NCI-H1436 (cell line): ENCODE measurements around the gene EEF1E1.

Experiments used
- DNase-seq: peaks from one replicate; lab custom pipeline; 2025; lab: John Stamatoyannopoulos, UW

EEF1E1 gene

DNA sequence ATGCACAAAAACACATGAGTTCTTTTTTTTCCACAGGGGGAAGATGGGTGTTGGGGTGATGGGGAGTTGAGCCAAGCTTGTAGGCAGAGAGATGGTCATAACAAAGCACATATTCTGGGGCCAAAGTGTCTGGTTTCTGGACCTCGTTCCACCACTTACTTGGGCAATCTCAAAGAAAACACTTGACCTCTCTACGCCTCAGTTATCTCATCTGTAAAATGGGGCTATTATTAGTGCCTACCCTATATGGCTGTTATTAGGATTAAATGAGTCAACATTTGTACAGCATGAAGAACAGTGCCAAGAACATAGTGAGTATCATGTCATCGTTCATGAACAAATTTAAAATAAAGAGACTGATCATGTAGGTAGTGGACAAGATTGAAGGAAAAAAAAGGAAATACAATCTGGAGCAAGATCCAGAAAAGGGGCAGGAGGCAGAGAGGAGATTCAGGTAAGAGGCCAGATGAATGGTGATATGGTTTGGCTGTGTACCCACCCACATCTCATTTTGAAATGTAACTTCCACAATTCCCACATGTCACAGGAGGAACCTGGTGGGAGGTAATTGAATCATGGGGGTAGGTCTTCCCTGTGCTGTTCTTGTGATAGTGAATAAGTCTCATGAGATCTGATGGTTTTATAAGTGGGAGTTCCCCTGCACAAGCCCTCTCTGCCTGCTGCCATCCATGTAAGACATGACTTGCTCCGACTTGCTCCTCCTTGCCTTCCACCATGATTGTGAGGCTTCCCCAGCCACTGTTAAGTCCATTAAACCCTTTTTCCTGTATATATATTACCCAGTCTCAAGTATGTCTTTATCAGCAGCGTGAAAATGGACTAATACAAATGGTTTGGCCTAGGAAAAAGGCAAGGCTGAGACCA lies 14.2 kb downstream of the EEF1E1 start:
- no peak for DNase-seq

- no peak for DNase-seq
Measured at GRCh38 chr6:8086755-8087306, 15.5 kb downstream of the EEF1E1 start.

GRCh38 chr6:8085053-8085511 lies 17.3 kb downstream of the EEF1E1 start:
- no peak for DNase-seq

- no peak for DNase-seq
Measured at GRCh38 chr6:8084586-8084985, 17.8 kb downstream of the EEF1E1 start.

- DNase-seq: peak; percentile 7
Measured at GRCh38 chr6:8082954-8083858, 19.1 kb downstream of the EEF1E1 start.

- DNase-seq: no peak
Measured at GRCh38 chr6:8082572-8082953, 19.8 kb downstream of the EEF1E1 start.

- no peak for DNase-seq
Measured at GRCh38 chr6:8080362-8081151, 21.8 kb downstream of the EEF1E1 start.

DNA sequence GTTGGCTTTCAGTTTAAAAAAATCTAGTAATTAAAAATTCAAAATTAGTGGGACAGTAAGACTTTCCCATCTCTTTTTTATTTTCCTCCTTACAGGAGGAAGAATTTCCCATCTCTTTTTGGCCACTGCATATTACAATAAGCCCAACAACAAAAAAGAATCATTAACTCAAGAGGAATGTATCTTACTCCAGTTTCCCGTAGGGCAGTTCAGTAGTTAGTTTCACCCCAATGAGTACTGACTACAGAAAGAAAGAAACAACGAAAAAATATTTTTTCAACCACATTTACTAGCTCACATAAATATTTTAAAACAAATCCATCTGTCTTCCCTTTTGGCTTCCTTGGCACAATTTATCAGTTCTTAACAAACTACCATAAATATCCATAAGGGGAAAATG lies 23.2 kb downstream of the EEF1E1 start:
- DNase-seq: no peak

DNA sequence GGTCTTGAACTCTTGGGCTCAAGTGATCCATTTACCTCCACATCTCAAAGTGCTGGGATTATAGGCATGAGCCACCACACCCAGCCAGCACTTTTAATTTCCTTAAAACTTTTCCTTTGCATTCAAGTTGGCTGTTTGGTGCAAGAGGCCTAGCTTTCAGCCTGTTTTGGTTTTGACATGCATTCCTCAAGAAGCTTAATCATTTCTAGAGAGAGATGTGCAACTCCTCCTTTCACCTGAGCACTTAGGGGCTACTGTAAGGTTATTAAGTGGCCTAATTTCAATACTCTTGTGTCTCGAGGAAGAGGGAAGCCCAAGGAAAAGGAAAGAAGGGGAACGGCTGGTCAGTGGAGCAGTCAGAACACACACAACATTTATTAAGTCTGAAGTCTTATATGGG lies 24.4 kb downstream of the EEF1E1 start:
- DNase-seq: no peak

- DNase-seq: no peak
Measured at GRCh38 chr6:8075704-8076103, 26.6 kb downstream of the EEF1E1 start.

DNA sequence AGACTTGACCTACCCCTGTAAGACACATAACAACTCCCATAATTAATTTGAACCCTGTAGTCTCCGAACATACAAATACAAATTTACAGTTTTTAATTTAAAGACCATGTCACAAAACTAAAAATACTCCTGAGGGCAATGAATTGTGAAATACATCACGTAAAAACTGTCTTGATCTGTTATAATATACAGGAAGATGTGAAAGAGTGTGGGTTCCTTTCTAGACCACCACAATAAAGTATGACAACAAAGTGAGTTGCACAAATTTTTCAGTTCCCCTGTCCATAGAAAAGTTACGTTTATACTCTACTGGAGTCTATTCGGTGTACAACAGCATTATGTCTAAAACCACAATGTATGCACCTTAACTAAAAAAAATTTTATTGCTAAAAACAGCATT lies 27.2 kb downstream of the EEF1E1 start:
- DNase-seq: no peak

DNA sequence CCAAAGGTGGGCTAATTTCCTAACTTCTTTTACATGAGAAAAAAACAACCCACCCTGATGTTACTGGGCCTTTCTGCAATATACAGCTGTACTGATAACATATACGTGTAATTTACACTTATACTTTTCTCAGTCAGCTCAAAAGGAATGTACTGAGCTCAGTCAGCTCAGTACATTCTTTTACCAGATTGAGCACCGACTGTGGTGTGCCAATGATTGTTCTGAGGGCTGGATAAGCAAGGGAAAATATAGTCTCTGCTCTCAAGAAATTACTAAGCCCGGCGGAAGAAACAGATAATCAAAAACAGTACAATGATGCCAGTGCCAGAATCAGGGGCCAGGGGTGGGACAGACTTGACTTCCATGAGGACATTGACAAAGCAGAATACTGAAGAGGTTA lies 28.1 kb downstream of the EEF1E1 start:
- DNase-seq: no peak

DNA sequence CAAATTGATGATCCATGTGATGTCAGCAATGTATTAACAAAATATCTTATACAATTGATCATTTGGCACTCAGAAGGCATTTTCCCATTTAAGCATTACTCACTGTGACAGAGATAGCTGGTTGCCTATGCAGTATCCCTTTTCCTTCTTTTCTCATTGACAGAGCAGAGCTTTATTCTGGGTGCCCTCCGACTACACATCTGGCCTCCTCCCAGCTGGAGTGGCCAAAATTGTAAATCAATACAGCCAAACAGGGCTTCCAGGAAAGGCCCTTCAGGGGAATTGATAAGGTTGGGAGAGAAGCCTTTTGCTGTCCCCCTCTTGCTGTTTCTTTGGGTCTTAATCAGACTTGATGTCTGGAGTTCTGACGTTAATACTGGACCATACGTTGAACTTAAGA lies 28.6 kb downstream of the EEF1E1 start:
- DNase-seq: no peak

DNA sequence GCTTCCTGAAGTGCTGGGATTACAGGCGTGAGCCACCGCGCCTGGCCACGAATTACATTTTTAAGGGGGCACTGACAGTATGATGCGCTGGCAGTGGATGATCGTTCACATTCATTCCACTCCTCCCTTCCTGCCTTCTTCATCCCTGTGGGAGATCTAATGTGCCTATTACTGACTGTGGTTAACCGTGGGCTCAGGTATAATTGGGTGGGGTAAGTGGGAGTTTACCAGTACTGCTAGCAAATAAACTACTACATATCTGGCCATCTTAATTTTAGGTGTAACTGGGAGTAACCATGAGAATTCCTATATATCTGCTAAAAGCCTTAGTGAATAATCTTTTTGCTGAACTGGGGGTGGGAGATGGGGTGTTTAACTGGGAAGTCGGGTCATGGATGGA lies 31.6 kb downstream of the EEF1E1 start:
- no peak for DNase-seq

- no peak for DNase-seq
Measured at GRCh38 chr6:8069631-8070284, 32.6 kb downstream of the EEF1E1 start.

GRCh38 chr6:8069151-8069550 lies 33.2 kb downstream of the EEF1E1 start:
- no peak for DNase-seq

DNA sequence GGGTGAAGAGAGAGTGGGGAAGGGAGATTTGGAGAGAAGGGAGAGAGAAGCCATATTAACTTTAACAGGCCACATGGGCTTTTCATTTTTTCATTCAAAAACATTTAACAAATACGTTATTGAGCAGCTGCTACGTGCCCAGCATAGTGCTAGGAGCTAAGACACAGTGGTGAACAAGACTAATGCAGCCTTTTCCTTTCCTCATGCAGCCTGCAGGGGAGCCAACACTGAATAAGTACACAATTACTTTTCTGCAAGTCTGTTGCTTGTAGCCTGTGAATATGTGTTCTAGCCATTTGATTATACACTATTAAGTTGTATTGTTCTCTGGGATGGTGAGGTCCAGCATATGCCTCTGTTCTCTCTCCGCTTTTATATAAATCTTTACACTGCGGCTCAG lies 36.2 kb downstream of the EEF1E1 start:
- no peak for DNase-seq

DNA sequence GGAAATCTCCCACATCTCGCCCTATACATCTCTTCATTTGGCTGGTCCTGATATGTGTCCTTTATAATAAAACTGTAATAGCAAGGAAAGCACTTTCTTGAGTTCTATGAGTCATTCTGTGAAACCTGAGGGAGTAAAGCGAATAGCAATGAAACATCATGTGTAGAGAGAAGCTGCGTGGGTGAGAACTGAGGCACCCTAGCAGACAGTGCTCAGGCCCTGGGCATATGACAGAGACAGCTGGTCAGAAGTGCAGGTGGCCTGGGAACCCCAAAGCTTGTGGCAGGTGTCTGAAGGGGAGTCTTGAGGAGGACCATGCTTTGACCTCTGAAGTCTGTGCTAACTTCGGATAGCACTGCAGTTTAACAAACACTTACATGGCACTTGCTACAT lies 36.8 kb downstream of the EEF1E1 start:
- no peak for DNase-seq

DNA sequence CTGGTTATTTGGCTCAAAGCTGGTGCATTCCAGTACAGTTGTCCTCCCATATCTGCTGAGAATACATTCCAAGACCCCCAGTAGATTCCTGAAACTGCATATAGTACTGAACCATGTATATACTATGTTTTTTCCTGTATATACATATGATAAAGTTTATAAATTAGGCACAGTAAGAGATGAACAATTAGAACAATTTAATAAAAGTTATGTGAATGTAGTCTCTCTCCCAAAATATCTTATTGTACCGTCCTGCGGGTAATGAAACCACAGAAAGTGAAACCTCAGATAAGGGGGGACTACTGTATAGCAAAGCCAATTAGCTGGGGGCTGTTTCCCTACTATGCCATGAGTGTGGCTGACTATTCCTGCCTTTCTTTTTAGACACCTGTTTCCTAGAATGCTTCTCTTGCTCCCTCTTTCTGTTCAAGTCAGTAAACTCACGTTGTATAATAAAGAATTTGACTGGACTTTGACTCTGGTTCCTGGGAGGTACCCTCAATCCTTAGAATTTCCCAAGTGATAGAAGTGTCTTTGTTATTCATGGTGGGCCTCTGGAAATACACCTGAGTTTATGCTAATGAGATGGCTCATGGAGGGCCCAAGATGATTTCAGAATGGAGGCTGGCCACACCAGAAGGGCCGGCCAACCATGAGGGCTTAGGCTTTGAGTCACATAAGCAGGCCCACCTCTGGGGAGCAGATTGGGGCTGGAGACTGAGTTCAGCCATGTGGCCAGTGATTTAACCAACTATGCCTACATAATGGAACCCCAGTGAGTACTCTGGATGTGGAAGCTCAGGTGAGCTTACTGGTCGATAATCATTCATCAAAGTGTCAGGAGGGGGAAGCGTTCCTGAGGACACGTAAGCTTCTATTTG lies 37.5 kb downstream of the EEF1E1 start:
- DNase-seq: no peak
